ENCODE data around the gene ZNF846.

Gene ZNF846

GRCh38 chr19:9768175-9769112, at the start of gene ZNF846:
Gene ZNF846, minus strand, starts transcription at chr19:9768738. Its CDS starts 3,788 bp downstream, at chr19:9764950.
- Histone ChIP-seq H2AFZ (ENCODE audit: low read length) (no peak within 1 kb of the TSS), H3K27ac (ENCODE audit: low read length) (no peak within 1 kb of the TSS), H3K4me2 (ENCODE audit: low read depth, low read length) (no peak within 1 kb of the TSS), H3K4me3 (ENCODE audit: low read length) (no peak within 1 kb of the TSS), H3K9ac (ENCODE audit: low read length) (no peak within 1 kb of the TSS), H3K27me3 (replicated peaks; ENCODE audit: insufficient read depth, low read length) (0 out of 2 replicates have a peak, but pooled peaks cover 3% of the 10 kb centered on the region), H3K9me3 (replicated peaks; ENCODE audit: insufficient read depth, low read length) (0 out of 2 replicates have a peak, but pooled peaks cover 2% of the 10 kb centered on the region), H4K20me1 (ENCODE audit: insufficient read depth, low read length) (no peaks in the 10 kb centered on the region), H3K36me3 (replicated peaks; ENCODE audit: insufficient read depth, low read length) (no peaks in the 10 kb centered on the region), H3K79me2 (ENCODE audit: low read length) (no peaks in the 10 kb centered on the region), H3K4me1 (ENCODE audit: low read length) (no peaks in the 10 kb centered on the region), H3F3A (ENCODE audit: insufficient read depth, low read length) (no peaks in the 10 kb centered on the region), H3K9me2 (replicated peaks; ENCODE audit: insufficient read depth, low read length) (no peaks in the 10 kb centered on the region)
- no peak for DNase-seq
- TF ChIP-seq EZH2phosphoT487 (IDR thresholded peaks at IDR 0.05; ENCODE audit: low read length) (no peak), EZH2 (optimal IDR thresholded peaks at IDR 0.05; ENCODE audit: low read depth, low read length) (no peak)

GRCh38 chr19:9818175-9818733, 49.7 kb upstream of the ZNF846 start:
- H3K4me2 ChIP-seq (ENCODE audit: low read depth, low read length): peak overlapping the region; percentile 85
- no peaks in the 10 kb centered on the region for H3K9me2 ChIP-seq (replicated peaks; ENCODE audit: insufficient read depth, low read length)
- DNase-seq: no peak
- peak overlapping the region; percentile 83; the same call in 1 of the 2 replicates for H3K27ac ChIP-seq (ENCODE audit: low read length)
- H3K36me3 ChIP-seq (replicated peaks; ENCODE audit: insufficient read depth, low read length): no peaks in the 10 kb centered on the region
- no peak for TF ChIP-seq EZH2phosphoT487 (IDR thresholded peaks at IDR 0.05; ENCODE audit: low read length)
- peaks cover 42% of the 10 kb centered on the region for H3K79me2 ChIP-seq (ENCODE audit: low read length)
- peak overlapping the region; percentile 94 for H3K9ac ChIP-seq (ENCODE audit: low read length)
- H3F3A ChIP-seq (ENCODE audit: insufficient read depth, low read length): peaks cover 5% of the 10 kb centered on the region; the same call in 1 of the 2 replicates
- H3K4me1 ChIP-seq (ENCODE audit: low read length): peaks cover 20% of the 10 kb centered on the region
- H3K9me3 ChIP-seq (replicated peaks; ENCODE audit: insufficient read depth, low read length): no peaks in the 10 kb centered on the region
- no peaks in the 10 kb centered on the region for H4K20me1 ChIP-seq (ENCODE audit: insufficient read depth, low read length)
- peak overlapping the region; percentile 92 for H2AFZ ChIP-seq (ENCODE audit: low read length)
- H3K4me3 ChIP-seq (ENCODE audit: low read length): peak overlapping the region; percentile 99
- no peaks in the 10 kb centered on the region for H3K27me3 ChIP-seq (replicated peaks; ENCODE audit: insufficient read depth, low read length)

- peaks cover 4% of the 10 kb centered on the region for H3K36me3 ChIP-seq (replicated peaks; ENCODE audit: insufficient read depth, low read length)
- H4K20me1 ChIP-seq (ENCODE audit: insufficient read depth, low read length): no peaks in the 10 kb centered on the region
- peaks cover 43% of the 10 kb centered on the region for H3F3A ChIP-seq (ENCODE audit: insufficient read depth, low read length)
- H3K9me2 ChIP-seq (replicated peaks; ENCODE audit: insufficient read depth, low read length): no peaks in the 10 kb centered on the region
- no peak overlapping the region for H2AFZ ChIP-seq (ENCODE audit: low read length)
- no peaks in the 10 kb centered on the region for H3K9me3 ChIP-seq (replicated peaks; ENCODE audit: insufficient read depth, low read length)
- H3K4me3 ChIP-seq (ENCODE audit: low read length): no peak overlapping the region
- H3K27me3 ChIP-seq (replicated peaks; ENCODE audit: insufficient read depth, low read length): no peaks in the 10 kb centered on the region
- DNase-seq: no peak
- peaks cover 43% of the 10 kb centered on the region for H3K4me1 ChIP-seq (ENCODE audit: low read length)
- peaks cover 26% of the 10 kb centered on the region for H3K79me2 ChIP-seq (ENCODE audit: low read length)
- no peak for TF ChIP-seq EZH2 (optimal IDR thresholded peaks at IDR 0.05; ENCODE audit: low read depth, low read length)
- TF ChIP-seq CTCF (IDR thresholded peaks at IDR 0.05; ENCODE audit: low read length): no peak
- TF ChIP-seq EZH2phosphoT487 (IDR thresholded peaks at IDR 0.05; ENCODE audit: low read length): no peak
- no peak overlapping the region for H3K4me2 ChIP-seq (ENCODE audit: low read depth, low read length)
- no peak overlapping the region for H3K27ac ChIP-seq (ENCODE audit: low read length)
- H3K9ac ChIP-seq (ENCODE audit: low read length): no peak overlapping the region
These were observed 42.6 kb upstream of the ZNF846 start for GRCh38 chr19:9811139-9811538.

Data from MM.1S (cell line).